GM19397 (cell line): ENCODE results near the gene METTL9.
A peak's percentile ranks its signal among the peaks of the same experiment; 100 is the strongest.
"Not testable (repeated sequence)": the region's sequence is repeated elsewhere in the genome, so short reads cannot be mapped to it uniquely, and the experiment has no call there.

Experiments used
- ATAC-seq: cut with Tn5 transposase; IDR thresholded peaks from one replicate; pipeline ENCODE4 v1.9.1; 2021; ENCODE audit warnings: mild to moderate bottlenecking, moderate library complexity; ENCODE audit not compliant: unreplicated experiment

The METTL9 gene

DNA sequence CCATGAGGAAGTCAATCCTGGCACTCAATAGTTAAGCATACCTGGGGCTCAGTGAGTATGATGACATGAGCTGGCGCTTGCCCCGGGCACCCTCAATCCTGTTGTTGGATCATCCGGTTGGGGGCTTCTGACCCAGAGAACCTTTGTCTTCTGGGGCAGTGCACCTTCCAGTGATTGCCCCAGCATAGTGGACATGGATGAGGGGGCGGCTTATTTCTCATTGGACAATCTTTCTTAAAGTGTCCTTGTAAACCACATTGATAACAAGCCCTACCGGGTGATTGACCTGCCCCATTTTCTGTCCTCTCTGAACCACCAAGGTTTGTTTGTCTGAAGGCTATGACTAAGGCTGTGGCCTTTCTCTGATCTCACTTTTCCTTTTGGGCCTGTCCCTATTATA is 34.8 kb downstream of the METTL9 start:
- ATAC-seq, result no peak

DNA sequence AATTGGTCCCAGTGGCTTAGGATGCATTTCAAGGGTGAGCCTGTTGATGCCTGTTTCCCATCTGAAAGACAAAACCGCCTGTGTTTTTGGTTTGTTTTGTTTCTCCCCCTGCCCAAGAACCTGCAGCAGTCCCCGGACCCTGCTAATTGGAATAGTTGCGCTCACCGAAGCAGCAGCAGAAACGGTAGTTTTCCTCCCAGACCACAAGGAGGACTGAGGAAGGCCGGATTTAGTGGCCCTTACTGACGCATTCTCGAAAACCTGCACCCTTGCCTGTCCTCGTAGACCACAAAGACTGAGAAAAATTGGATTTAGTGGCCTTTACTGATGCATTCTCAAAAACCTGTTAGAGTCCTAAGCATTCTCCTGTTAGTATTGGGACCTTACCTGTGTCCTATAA is 36.3 kb downstream of the METTL9 start:
- not testable (repeated sequence) for ATAC-seq

DNA sequence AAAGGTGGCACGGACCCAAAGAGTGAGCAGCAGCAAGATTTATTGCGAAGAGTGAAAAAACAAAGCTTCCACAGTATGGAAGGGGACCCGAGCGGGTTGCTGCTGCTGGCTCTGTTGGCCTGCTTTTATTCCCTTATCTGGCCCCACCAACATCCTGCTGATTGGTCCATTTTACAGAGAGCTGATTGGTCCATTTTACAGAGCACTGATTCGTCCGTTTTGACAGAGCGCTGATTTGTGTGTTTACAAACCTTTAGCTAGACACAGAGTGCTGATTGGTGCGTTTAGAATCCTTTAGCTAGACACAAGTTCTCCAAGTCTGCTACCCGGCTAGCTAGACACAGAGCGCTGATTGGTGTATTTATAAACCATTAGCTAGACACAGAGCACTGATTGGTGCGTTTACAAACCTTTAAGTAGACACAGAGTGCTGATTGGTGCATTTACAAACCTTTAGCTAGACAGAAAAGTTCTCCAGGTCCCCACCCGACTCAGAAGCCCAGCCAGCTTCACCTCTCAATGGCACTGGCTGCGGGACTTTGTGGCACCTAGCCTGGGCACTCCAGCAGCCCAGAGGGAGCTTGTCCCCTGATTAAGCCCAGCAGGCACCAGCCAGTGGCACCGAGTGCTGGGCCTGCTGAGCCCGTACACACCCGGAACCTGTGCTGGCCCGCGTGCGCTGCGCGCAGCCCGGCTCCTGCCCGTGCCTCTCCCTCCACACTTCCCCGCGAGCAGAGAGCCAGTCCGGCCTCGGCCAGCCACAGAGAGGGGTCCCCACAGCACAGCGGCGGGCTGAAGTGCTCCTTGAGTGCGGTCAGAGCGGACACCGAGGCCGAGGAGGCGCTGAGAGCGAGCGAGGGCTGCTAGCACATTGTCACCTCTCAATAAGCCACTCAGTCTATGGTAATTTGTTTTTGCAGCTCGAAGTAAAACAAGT is 37.9 kb downstream of the METTL9 start:
- ATAC-seq, result no peak

DNA sequence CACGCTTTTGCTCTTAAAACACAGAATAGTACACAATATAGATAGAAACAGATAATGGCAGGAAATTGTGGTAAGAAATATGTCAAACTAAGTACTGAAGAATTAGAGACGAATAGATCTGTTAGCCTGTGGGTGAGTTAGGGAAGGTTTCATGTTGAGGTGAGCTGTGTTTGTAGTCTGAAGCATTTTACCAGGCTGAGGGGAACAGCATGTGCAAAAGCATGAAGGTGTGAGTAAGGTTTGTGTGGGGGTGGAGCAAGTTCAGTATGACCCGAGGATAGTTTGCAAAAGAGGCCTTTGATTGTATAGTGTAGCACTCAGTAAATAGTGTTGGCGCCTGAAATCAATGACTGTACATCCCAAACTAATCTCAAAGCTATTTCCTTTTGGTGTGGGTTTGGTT is 39.2 kb downstream of the METTL9 start:
- no peak for ATAC-seq

DNA sequence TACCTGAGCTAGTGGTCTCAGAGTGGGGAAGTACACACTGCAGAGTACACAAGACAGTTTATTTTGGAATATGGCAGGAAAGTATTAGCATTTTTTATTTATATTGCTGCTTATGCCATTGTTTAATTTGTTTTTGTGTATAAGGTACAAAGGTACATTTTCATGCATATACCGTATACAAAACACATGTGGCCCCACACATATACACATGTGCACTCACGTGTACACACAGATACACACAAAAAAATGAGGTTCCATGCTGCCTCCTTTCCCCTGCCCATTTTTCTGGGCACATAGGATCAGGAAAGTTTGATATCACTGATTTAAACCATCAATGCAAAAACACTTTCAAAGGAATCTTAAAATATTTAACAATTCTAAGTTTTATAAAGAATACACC is 40.1 kb downstream of the METTL9 start:
- ATAC-seq, result no peak

DNA sequence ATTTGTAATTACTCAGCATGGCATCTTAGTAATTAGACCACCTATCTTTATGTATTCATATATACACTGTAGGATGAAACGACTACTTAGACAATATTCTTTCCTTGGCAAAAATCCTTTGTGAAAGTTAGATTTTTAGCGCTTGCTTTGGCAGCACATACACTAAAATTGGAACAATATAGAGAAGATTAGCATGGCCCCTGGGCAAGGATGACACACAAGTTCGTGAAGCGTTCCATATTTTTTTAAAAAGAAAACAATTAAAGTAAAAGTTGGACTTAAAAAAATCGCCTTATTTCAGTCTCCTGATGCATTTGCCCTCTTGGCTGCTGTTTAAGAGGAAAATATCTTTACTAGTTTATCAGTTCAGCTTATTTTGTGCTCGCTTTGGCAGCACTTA is 42.5 kb downstream of the METTL9 start:
- ATAC-seq, result no peak

DNA sequence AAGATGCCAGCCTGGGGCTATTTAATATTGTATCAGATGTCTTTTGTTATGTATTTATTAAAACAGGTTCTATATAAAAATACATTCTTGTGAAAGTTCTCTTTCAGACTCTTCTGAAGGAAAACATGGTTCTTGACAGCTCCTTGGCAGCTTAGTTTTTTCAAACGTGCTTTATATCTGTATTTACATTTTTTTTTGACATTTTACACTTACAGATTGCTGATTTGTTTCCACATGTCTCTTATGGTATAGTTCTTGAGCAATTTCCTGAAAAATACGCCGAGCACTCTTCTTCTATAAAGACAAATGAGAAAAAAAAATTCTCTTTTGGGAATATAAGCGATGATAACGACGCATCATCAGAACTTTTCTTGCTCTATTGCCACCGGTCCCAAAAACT is 43.5 kb downstream of the METTL9 start:
- ATAC-seq, result no peak

DNA sequence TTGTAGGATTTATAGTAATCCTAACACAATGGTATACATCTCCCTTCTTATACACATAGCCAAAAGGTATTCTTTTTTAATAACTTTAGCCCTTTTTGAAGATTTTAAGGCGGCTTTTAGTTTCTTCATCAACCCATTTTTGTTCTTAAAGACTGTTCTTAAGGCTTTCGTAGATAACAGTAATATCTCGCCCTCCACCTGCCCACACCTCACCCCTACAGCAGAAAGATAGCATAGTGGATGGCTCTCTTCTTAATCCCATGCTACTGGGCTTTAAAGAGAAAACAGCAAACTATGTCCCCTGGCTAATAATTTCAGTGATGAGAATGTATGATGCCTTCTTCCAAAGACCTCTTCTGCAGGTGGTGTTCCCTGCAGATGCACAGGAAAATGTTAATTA is 44.4 kb downstream of the METTL9 start:
- ATAC-seq, result no peak

DNA sequence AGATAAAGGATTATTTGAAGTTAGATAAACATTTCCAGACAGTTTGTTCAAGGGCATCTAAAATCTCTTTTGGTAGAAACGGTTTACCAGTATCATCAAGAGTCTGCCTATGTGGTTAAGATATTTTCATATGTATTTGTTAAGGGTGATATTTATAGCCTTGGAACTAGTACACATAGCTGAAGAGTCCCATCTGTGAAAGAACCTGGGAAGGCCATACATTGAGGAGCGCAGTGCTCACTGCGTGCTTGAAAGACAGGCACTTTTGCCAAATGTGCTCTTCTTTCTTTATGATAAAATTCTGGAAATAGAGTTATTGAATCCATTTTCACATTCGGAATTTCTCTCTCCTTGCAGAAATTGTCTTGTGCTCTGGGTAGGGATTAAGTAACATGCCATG is 45.3 kb downstream of the METTL9 start:
- ATAC-seq, result no peak

DNA sequence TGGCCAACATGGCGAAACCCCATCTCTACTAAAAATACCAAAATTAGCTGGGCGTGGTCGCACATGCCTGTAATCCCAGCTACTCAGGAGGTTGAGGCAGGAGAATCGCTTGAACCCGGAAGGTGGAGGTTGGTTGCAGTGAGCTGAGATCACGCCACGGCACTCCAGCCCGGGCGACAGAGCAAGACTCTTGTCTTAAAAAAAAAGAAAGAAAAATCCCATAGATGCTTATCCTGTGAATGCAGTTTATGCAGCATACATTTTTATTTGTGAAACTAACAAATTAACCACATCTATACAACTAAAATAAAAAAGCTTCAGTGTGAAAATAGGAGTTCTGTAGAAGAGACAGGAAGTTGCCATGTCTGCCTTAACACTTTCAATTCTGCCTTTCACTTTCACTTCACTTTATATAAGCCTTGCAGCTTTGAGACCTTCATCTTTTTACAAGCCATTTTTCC is 45.9 kb downstream of the METTL9 start:
- ATAC-seq, result no peak

DNA sequence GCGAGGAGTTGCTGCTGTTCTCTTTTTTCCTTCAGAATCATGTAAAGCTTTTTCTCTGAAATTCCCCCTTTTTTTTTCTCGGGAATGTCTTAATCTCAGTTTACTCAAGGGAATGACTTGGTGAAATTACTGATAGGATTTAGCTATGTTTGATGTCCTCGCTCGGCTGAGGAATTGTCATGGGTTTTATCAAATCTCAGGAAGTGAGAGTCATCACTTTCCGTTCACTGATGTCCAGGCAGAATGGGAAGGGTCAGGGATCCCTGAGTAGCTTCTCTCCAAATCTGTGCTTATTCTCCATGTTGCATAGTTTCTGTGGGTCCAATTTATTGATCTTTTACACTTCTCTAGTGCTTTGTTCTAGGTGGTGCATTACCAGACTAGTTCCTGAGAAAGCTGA is 46.7 kb downstream of the METTL9 start:
- no peak for ATAC-seq

DNA sequence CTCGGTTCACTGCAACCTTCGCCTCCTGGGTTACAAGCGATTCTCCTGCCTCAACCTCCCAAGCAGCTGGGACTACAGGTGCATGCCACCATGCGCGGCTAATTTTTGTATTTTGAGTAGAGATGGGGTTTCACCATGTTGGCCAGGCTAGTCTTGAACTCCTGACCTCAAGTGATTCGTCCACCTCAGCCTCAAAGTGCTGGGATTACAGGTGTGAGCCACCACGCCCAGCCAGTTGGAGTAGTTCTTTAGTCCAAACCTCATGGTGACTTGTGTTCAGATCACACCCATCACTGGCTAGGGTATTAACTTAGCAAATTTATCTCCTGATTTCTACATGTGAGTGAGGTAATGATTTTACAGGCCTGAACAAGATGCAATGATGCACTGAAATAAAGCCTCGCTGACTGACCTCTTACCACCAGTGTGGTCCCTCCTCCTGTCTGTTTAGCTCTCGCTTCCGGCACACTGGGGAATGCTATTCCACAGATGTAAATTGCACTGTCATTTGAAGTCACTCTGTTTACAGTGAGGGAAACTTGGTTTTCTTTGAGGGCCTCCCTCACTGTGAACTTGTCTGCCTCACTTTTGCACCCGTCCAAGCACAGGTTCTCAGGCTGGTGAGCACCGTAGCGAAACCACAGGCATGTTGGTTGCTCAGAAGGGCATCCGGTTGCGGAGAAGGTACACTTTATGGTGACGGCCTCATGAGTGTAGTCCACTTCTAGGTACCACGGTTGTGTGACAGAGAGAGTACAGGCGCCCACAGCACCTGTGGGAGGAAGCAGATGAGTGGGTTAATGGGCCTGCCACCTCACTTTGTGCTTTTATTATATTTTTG is 47.6 kb downstream of the METTL9 start:
- peak; percentile 91 for ATAC-seq

DNA sequence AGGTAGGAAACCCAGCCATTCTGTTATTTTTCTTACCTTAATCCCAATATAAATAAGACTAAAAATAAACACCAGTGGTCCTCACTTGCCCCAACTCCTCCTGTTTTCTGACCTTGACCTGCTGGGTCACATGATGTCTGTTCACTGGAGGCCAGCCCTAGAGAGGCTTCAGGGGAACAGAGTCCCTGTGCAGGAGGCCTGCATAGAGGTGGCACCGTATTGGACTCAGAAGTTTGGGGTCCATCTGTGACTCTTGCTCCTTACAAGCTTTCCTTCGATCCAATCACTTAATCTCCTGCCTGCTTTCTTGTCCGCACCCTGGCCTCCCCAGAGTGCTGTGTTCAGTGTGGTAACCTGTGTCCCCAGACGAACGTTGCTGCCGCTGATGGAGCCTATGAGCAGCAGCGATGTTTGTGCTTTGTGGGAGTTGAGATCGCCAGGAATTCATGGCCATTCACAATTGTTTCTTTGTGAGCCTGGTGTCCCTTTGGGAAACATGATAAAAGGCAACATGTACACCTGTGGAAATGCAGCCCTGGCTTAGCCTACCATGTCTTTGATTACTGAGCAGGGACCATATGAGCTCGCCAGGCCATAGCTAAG is 48.3 kb downstream of the METTL9 start:
- ATAC-seq, result peak; percentile 10

DNA sequence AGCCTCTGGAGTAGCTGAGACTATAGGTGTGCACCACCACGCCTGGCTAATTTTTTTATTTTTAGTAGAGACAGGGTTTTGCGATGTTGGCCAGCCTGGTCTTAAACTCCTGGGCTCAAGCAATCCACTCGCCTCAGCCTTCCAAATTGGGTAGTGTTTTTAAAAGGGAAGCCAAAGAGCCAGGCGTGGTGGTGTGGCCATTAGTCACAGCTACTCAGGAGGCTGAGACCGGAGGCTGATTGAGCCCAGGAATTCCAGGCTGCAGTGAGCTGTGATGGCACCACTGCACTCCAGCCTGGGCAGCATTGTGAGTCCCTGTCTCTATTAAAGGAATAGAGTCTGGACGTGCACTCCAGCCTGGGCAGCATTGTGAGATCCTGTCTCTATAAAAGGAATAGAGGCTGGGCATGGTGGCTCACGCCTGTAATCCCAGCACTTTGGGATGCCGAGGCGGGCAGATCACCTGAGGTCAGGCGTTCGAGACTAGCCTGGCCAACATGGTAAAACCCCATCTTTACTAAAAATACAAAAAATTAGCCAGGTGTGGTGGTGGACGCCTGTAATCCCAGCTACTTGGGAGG is 50.5 kb downstream of the METTL9 start:
- not testable (repeated sequence) for ATAC-seq

DNA sequence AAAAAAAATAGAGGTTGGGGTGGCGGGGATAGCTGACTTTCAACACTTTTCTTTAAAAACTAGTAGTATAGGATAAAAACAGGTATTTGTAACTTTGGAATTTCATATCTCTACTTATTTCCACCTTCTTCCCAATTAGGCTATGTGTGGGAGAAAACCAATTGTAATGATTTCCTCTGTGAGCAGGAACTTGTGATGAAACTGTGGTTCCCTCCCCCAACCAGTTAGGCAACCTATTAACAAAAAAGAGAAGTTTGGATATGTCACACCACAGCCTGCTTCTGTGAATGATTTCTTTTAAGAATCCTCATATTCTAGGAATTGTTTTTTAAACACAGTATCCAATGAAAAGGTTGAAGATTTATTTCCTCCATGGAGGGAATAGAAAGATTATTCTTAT is 51.1 kb downstream of the METTL9 start:
- ATAC-seq, result no peak

DNA sequence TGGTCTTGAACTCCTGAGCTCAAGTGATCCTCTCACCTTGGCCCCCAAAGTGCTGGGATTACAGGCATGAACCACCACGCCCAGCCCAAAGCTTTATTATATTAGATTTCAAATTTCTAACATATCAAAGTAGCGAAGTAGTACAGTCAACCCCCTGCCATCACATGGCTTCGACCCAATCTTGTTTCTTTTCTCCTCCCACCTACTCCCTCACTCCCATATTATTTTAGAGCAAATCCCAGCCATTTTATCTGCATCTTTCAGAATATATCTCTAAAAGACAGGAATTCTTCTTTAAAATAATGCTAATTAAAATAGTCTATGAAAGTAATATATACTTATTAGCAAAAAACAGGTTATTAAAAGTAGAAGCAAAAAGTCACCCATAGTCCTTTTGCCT is 52.1 kb downstream of the METTL9 start:
- no peak for ATAC-seq

DNA sequence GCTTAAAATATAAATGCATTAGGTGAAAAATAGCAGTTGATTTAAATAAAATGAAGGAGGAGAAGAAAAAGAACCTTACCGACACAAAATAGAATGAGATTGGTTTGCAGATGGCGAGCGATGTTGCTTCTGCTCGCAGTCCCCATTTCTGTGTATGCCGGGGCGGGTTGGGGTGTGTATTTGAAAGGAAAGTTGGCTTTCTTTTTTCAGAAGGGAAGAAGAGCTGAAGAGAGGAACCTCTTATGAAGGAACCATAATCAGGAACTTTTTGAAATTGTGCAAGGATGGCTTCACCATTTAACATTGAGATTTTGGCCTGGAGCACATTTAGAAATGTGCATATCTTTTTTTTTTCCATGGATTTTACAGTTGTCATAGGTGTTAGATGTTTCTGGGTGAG is 53.1 kb downstream of the METTL9 start, which contains the start of gene IGSF6:
Gene IGSF6, minus strand, starts transcription at position 156 of the 400 bp plus-strand sequence. Its CDS starts 10 bp downstream, at position 146.
- no peak for ATAC-seq

DNA sequence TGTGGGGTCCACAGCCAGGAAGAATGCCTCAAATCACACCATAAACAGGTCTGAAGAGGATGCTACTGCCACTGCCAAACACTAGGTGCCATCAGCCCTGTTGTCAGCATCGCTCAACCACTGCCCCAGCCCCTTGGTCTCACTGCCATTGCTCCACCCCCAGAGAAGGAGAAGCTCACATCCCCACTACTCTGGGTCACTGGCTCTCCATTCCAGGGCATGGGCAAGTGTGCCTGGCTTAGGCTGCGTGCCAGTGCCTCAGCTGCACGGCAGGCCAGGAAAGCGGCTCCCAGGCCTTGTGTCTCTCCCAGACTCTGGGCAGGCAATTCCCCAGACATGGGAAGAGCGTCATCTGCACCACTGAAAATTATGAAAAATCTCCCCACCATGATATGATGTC is 54.2 kb downstream of the METTL9 start:
- ATAC-seq, result no peak

DNA sequence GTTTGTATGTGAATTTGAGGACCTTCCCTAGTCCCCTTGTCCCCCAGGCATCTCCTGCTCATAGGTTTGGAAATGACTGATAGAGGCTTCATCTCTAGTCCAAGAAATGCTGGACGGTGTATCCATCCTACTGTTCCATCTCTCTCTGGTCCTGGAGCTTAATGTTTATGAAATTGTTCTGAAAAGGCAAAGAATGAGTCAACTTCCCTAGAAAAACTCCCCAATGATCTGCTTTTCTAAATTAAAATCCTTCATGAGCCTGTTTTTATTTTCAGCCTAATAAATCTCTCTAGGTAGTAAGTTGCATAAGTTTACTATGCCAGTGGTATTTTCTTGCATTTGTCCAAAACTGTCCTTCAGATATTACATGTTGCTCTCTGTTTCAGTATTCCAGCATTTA is 55.1 kb downstream of the METTL9 start:
- no peak for ATAC-seq

DNA sequence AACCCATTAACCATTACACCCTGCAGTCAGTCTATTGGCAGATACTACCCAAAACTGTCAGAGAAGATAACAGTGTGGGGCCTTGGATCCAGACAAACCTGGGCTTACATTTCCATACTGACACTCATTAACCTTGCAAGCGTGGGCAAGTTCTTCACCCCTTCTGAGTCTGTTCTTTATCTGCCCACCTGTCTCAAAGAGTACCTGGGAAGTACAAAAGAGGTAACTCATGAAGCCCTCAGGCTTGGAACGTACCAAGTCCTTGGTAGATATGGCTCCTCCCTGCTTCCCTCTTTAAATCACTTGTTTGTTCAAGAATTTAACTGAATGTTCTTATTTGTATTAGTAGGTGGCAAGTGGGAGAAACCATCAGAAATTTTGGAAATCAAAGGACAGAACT is 55.5 kb downstream of the METTL9 start:
- ATAC-seq, result no peak
